Activated CD4-positive, alpha-beta T cell treated with anti-CD3 and anti-CD28 coated beads, Interleukin-2, amount 50 U/mL, for 48 hours (primary cell): ENCODE data around the gene ART3.

Experiments
- DNase-seq, 2 experiments: peaks; one replicate each; pipeline ENCODE4 v3.0.0-alpha.2; 2020

The ART3 gene

GRCh38 chr4:76148142-76148865, 73.8 kb downstream of the ART3 start, which contains the start of gene NUP54:
Gene NUP54, minus strand, starts transcription at chr4:76148397. Its CDS starts 23 bp downstream, at chr4:76148374.
- peak; percentile 96 to 97 for DNase-seq

- no peak for DNase-seq
Measured at GRCh38 chr4:76153356-76153755, 78.8 kb downstream of the ART3 start.

GRCh38 chr4:76155979-76156378, 81.5 kb downstream of the ART3 start:
- DNase-seq: no peak

- no peak for DNase-seq
Measured at GRCh38 chr4:76156635-76157034, 82.1 kb downstream of the ART3 start.

- DNase-seq: no peak
Measured at GRCh38 chr4:76160355-76160754, 85.8 kb downstream of the ART3 start.
